GM23248 (cell line): ENCODE results near the gene PTPRZ1.

Source experiments
- EZH2 ChIP-seq: fragments of 200-600 bp; sonication (generic); IDR thresholded peaks from 2 replicates; pipeline ENCODE4 v1.6.1; 2018; ENCODE audit warnings: antibody characterized with exemption, mild to moderate bottlenecking; ENCODE audit not compliant: insufficient read depth, poor library complexity, severe bottlenecking
- EZH2phosphoT487 ChIP-seq: fragments of 200-600 bp; sonication (generic); IDR thresholded peaks from 2 replicates; pipeline ENCODE4 v1.6.1; 2018; ENCODE audit warnings: antibody characterized with exemption, moderate library complexity, mild to moderate bottlenecking, low read depth; ENCODE audit not compliant: insufficient read depth

DNA sequence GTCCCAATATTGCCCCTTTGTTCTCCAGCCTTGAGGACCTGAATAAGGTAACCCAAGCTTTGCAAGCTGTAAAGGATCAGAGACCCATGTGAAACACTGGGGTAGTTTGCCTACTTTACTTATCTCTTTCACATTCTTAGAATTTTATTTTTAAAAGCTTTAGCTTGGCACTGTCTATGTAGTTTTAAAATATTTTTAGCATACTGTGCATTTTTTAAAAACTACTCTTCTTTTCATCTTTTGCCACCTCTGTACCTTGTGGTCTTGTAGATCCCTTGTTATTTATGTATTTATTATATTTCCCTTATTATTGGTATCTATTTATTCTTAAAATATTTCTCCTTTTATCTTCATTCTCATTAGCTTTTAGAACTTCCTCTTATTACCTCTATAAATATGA is 12.0 kb upstream of the PTPRZ1 start:
- TF ChIP-seq EZH2: no peak
- TF ChIP-seq EZH2phosphoT487: no peak
